Panc1 (cell line): ENCODE results near the gene FNDC10.

Experiments used
- CTCF ChIP-seq: fragments of 450-650 bp; IDR thresholded peaks from 2 replicates; pipeline ENCODE4 v1.5.1; 2017; ENCODE audit warnings: mild to moderate bottlenecking
- POLR2AphosphoS5 ChIP-seq: IDR thresholded peaks from 2 replicates; pipeline ENCODE4 v1.6.1; 2012; ENCODE audit warnings: mild to moderate bottlenecking, low read depth, low read length, moderate library complexity
- REST ChIP-seq, 2 experiments: IDR thresholded peaks; 2 replicates each; pipeline ENCODE4 v1.6.1; 2011 to 2012; ENCODE audit warnings: low read depth in 2 of 2, control low read depth in 1 of 2, low read length in 1 of 2, mild to moderate bottlenecking in 1 of 2, moderate library complexity in 1 of 2; ENCODE audit not compliant: insufficient read depth in 1 of 2
- TCF7L2 ChIP-seq: IDR thresholded peaks from 2 replicates; pipeline ENCODE4 v1.6.1; 2011; ENCODE audit warnings: mild to moderate bottlenecking, low read depth, low read length, inconsistent platforms

- TF ChIP-seq CTCF (no peak), REST (IDR thresholded peaks at IDR 0.05; ENCODE audit: insufficient read depth in 1 of 2, low read depth in 2 of 2, low read length in 1 of 2) (no peak), TCF7L2 (no peak), POLR2AphosphoS5 (no peak)
Measured at GRCh38 chr1:1616838-1617237, 16.9 kb upstream of the FNDC10 start.
